ENCODE measurements around the gene ACY1. TPM values are rescaled to one million over a fixed set of nuclear protein-coding genes. Genes with fewer than 3 reads are reported as not detected.
A peak's percentile ranks its signal among the peaks of the same experiment; 100 is the strongest.

The ACY1 gene
- total and polyA plus RNA-seq, 10 of the 15 experiments (the other 5 are each of a cell fraction or from before 2014, with no cell fraction given), result 18.5 to 42.2 (median 27.8) TPM

DNA sequence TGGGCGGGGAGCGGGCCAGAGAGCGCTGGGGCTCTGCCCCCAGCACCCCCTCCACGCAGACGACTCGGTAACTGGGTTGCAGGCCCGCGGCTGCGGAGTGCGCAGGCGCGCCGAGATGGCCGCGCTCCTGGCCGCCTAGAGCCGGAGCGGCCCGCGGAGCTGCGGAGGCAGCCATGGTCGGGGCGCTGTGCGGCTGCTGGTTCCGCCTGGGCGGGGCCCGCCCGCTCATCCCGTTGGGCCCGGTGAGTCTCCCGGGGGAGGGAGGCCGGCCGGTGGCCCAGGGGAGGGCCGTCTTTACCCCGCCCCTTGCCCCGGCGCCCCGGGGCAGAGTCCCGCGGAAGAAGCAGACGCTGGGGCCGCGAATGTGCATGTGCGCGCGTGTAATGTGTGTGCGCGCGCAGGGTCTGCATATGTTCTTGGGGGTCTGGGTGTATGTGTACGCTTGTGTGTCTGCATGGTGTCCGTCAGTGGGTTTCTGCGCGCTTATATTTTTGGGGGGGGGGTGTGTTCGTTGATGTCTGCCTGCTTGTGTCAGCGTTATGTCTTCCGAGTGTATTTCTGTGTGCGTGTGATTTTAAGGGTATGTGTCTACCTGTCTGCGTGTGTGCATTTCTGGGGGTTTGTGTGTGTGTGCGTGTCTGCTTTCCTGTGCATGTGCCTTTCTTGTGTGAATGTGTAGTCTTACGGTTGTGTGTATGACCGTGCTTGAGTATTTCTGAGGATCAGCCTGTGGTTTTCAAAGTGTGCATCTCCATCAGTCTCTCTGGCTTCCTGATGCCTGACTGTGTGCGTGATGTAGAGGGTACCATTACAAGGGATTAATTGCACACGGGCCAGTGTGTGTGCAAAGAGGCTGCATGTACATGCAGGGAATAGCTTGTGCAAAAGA lies 8.1 kb upstream of the ACY1 start, which contains the start of gene ABHD14A (continued):
- TF ChIP-seq, protein P1, sequence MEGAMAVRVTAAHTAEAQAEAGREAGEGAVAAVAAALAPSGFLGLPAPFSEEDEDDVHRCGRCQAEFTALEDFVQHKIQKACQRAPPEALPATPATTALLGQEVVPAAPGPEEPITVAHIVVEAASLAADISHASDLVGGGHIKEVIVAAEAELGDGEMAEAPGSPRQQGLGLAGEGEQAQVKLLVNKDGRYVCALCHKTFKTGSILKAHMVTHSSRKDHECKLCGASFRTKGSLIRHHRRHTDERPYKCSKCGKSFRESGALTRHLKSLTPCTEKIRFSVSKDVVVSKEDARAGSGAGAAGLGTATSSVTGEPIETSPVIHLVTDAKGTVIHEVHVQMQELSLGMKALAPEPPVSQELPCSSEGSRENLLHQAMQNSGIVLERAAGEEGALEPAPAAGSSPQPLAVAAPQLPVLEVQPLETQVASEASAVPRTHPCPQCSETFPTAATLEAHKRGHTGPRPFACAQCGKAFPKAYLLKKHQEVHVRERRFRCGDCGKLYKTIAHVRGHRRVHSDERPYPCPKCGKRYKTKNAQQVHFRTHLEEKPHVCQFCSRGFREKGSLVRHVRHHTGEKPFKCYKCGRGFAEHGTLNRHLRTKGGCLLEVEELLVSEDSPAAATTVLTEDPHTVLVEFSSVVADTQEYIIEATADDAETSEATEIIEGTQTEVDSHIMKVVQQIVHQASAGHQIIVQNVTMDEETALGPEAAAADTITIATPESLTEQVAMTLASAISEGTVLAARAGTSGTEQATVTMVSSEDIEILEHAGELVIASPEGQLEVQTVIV (IDR thresholded peaks at IDR 0.05; ENCODE audit: borderline replicate concordance, partially characterized antibody), result no peak
- TF ChIP-seq MXI1 (IDR thresholded peaks at IDR 0.05; ENCODE audit: low read depth, low read length) (no peak), HDGF (IDR thresholded peaks at IDR 0.05) (peak; percentile 94), RAD21 (IDR thresholded peaks at IDR 0.05; ENCODE audit: insufficient read depth, low read depth, low read length) (no peak), PAX5 (IDR thresholded peaks at IDR 0.05; ENCODE audit: borderline replicate concordance, low read depth, low read length) (no peak), RCOR1 (conservative IDR thresholded peaks at IDR 0.05; ENCODE audit: low read depth, low read length) (no peak), SUZ12 (IDR thresholded peaks at IDR 0.05; ENCODE audit: unreplicated experiment) (no peak), RAD51 (IDR thresholded peaks at IDR 0.05) (no peak), MYB (IDR thresholded peaks at IDR 0.05; ENCODE audit: borderline replicate concordance, low read depth, low read length) (no peak), SMAD5 (IDR thresholded peaks at IDR 0.05; ENCODE audit: low read depth) (no peak), SMARCA5 (IDR thresholded peaks at IDR 0.05) (0 out of 2 replicates have a peak, but pooled peaks have one; percentile 64), RUNX3 (IDR thresholded peaks at IDR 0.05; ENCODE audit: low read length) (peak; percentile 51), PAX8 (IDR thresholded peaks at IDR 0.05) (peak; percentile 61; the same call in 1 of the 2 replicates), TBL1XR1 (IDR thresholded peaks at IDR 0.05; ENCODE audit: low read depth, low read length) (no peak), CBX3 (IDR thresholded peaks at IDR 0.05; ENCODE audit: borderline replicate concordance, low read depth) (no peak)
- TF ChIP-seq, protein P2, sequence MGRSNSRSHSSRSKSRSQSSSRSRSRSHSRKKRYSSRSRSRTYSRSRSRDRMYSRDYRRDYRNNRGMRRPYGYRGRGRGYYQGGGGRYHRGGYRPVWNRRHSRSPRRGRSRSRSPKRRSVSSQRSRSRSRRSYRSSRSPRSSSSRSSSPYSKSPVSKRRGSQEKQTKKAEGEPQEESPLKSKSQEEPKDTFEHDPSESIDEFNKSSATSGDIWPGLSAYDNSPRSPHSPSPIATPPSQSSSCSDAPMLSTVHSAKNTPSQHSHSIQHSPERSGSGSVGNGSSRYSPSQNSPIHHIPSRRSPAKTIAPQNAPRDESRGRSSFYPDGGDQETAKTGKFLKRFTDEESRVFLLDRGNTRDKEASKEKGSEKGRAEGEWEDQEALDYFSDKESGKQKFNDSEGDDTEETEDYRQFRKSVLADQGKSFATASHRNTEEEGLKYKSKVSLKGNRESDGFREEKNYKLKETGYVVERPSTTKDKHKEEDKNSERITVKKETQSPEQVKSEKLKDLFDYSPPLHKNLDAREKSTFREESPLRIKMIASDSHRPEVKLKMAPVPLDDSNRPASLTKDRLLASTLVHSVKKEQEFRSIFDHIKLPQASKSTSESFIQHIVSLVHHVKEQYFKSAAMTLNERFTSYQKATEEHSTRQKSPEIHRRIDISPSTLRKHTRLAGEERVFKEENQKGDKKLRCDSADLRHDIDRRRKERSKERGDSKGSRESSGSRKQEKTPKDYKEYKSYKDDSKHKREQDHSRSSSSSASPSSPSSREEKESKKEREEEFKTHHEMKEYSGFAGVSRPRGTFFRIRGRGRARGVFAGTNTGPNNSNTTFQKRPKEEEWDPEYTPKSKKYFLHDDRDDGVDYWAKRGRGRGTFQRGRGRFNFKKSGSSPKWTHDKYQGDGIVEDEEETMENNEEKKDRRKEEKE (IDR thresholded peaks at IDR 0.05), result no peak
- TF ChIP-seq, protein P3, sequence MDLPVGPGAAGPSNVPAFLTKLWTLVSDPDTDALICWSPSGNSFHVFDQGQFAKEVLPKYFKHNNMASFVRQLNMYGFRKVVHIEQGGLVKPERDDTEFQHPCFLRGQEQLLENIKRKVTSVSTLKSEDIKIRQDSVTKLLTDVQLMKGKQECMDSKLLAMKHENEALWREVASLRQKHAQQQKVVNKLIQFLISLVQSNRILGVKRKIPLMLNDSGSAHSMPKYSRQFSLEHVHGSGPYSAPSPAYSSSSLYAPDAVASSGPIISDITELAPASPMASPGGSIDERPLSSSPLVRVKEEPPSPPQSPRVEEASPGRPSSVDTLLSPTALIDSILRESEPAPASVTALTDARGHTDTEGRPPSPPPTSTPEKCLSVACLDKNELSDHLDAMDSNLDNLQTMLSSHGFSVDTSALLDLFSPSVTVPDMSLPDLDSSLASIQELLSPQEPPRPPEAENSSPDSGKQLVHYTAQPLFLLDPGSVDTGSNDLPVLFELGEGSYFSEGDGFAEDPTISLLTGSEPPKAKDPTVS (IDR thresholded peaks at IDR 0.05; ENCODE audit: low read depth, low read length), result no peak
- TF ChIP-seq, protein P4, sequence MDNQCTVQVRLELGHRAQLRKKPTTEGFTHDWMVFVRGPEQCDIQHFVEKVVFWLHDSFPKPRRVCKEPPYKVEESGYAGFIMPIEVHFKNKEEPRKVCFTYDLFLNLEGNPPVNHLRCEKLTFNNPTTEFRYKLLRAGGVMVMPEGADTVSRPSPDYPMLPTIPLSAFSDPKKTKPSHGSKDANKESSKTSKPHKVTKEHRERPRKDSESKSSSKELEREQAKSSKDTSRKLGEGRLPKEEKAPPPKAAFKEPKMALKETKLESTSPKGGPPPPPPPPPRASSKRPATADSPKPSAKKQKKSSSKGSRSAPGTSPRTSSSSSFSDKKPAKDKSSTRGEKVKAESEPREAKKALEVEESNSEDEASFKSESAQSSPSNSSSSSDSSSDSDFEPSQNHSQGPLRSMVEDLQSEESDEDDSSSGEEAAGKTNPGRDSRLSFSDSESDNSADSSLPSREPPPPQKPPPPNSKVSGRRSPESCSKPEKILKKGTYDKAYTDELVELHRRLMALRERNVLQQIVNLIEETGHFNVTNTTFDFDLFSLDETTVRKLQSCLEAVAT (IDR thresholded peaks at IDR 0.05), result peak; percentile 53
- TF ChIP-seq, protein P5, sequence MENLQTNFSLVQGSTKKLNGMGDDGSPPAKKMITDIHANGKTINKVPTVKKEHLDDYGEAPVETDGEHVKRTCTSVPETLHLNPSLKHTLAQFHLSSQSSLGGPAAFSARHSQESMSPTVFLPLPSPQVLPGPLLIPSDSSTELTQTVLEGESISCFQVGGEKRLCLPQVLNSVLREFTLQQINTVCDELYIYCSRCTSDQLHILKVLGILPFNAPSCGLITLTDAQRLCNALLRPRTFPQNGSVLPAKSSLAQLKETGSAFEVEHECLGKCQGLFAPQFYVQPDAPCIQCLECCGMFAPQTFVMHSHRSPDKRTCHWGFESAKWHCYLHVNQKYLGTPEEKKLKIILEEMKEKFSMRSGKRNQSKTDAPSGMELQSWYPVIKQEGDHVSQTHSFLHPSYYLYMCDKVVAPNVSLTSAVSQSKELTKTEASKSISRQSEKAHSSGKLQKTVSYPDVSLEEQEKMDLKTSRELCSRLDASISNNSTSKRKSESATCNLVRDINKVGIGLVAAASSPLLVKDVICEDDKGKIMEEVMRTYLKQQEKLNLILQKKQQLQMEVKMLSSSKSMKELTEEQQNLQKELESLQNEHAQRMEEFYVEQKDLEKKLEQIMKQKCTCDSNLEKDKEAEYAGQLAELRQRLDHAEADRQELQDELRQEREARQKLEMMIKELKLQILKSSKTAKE (IDR thresholded peaks at IDR 0.05; ENCODE audit: low read depth, poor library complexity, severe bottlenecking), result no peak

Measured in GM12878 (cell line).